Neutrophil (primary cell): Measurements from ENCODE around the gene CXorf38.
"Not testable (repeated sequence)": the region's sequence is repeated elsewhere in the genome, so short reads cannot be mapped to it uniquely, and the experiment has no call there.

Experiments used
- H3K27ac ChIP-seq: fragments of 200-600 bp; sonication (generic); 2 replicates; pipeline ENCODE4 v1.5.1; 2016; ENCODE audit warnings: mild to moderate bottlenecking, moderate library complexity
- H3K27me3 ChIP-seq: fragments of 200-600 bp; sonication (generic); 2 replicates; pipeline ENCODE4 v1.6.0; 2016; ENCODE audit warnings: mild to moderate bottlenecking
- H3K36me3 ChIP-seq: fragments of 200-600 bp; sonication (generic); 2 replicates; pipeline ENCODE4 v1.5.1; 2017
- H3K4me1 ChIP-seq, 2 experiments: fragments of 200-600 bp in 1 of 2; sonication (generic) in 1 of 2; 1 replicate in 1 of 2; 2 replicates in 1 of 2; pipeline versions ENCODE4 v1.5.1 to v1.6.1; 2013 to 2016; ENCODE audit warnings: low read depth in 1 of 2, low read length in 1 of 2, mild to moderate bottlenecking in 1 of 2, moderate library complexity in 1 of 2; ENCODE audit not compliant: control insufficient read depth in 1 of 2, insufficient read depth in 1 of 2
- H3K4me3 ChIP-seq, 2 experiments: fragments of 200-600 bp in 1 of 2; sonication (generic) in 1 of 2; 1 replicate in 1 of 2; 2 replicates in 1 of 2; pipeline ENCODE4 v1.5.1; 2013 to 2016; ENCODE audit warnings: low read depth in 1 of 2, low read length in 1 of 2, mild to moderate bottlenecking in 1 of 2, moderate library complexity in 1 of 2
- H3K9me3 ChIP-seq: fragments of 200-600 bp; sonication (generic); 2 replicates; pipeline ENCODE4 v1.5.1; 2016
- CTCF ChIP-seq: fragments of 200-600 bp; sonication (generic); IDR thresholded peaks from 2 replicates; pipeline ENCODE4 v1.5.1; 2016; ENCODE audit warnings: antibody characterized with exemption

Gene CXorf38

DNA sequence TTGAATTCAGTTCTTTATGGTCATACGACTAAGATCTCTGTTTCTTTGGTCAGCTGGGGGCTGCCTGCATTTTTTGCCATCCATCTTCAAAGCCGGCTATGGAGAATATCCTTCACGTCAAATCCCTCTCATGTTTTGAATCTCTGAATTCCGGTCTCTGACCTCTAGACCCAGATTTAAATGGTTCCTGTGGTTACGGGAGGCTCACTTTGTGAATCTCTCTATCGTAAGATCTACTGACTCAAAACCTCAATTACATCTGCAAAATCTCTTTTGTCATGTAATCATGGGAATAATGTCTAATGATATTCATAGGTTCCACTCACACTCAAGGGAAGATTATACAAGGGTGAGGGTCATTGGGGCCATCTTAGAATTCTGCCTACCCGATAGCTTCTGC is 29.8 kb downstream of the CXorf38 start:
- H3K36me3 ChIP-seq: no peaks in the 10 kb centered on the region
- H3K4me1 ChIP-seq: no peaks in the 10 kb centered on the region
- H3K27ac ChIP-seq: no peak overlapping the region
- TF ChIP-seq CTCF: no peak
- no peaks in the 10 kb centered on the region for H3K27me3 ChIP-seq
- no peak overlapping the region for H3K4me3 ChIP-seq
- H3K9me3 ChIP-seq: no peaks in the 10 kb centered on the region

GRCh38 chrX:40615976-40616375 is 31.4 kb downstream of the CXorf38 start:
- H3K27ac ChIP-seq: no peak overlapping the region
- no peak overlapping the region for H3K4me3 ChIP-seq
- no peaks in the 10 kb centered on the region for H3K4me1 ChIP-seq
- no peaks in the 10 kb centered on the region for H3K27me3 ChIP-seq
- H3K9me3 ChIP-seq: no peaks in the 10 kb centered on the region
- TF ChIP-seq CTCF: no peak
- H3K36me3 ChIP-seq: no peaks in the 10 kb centered on the region

GRCh38 chrX:40612511-40612910 is 34.9 kb downstream of the CXorf38 start:
- TF ChIP-seq CTCF: no peak
- H3K4me1 ChIP-seq: no peaks in the 10 kb centered on the region
- no peaks in the 10 kb centered on the region for H3K9me3 ChIP-seq
- H3K27me3 ChIP-seq: no peaks in the 10 kb centered on the region
- H3K36me3 ChIP-seq: no peaks in the 10 kb centered on the region
- H3K4me3 ChIP-seq: no peak overlapping the region
- no peak overlapping the region for H3K27ac ChIP-seq

DNA sequence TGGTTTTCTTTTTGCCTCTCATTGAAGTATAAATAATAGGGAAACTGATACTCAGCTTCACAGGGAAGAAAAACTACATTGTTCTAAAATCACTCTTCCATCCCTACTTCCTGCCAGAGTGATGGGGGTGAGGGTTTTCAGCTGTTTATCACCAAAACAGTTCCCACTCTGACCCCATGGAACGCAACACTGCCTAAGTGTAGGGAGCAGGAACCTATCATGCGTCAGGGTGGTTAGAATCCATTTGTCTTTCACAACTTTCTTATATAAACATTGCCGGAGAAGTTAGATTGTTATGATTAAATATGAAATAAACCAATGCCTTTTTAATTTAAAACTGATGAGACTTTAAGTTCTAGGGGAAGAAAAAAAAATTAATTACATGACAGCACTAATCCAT is 40.0 kb downstream of the CXorf38 start:
- TF ChIP-seq CTCF: no peak
- H3K4me1 ChIP-seq: no peaks in the 10 kb centered on the region
- peaks cover 17% of the 10 kb centered on the region for H3K36me3 ChIP-seq
- no peak overlapping the region for H3K4me3 ChIP-seq
- H3K27me3 ChIP-seq: no peaks in the 10 kb centered on the region
- no peaks in the 10 kb centered on the region for H3K9me3 ChIP-seq
- H3K27ac ChIP-seq: no peak overlapping the region

- Histone ChIP-seq H3K4me1 (no peaks in the 10 kb centered on the region), H3K27ac (no peak overlapping the region), H3K36me3 (peaks cover 50% of the 10 kb centered on the region), H3K9me3 (no peaks in the 10 kb centered on the region), H3K27me3 (no peaks in the 10 kb centered on the region), H3K4me3 (no peak overlapping the region)
- TF ChIP-seq CTCF: no peak
Observed at GRCh38 chrX:40603446-40603845, 43.9 kb downstream of the CXorf38 start.

DNA sequence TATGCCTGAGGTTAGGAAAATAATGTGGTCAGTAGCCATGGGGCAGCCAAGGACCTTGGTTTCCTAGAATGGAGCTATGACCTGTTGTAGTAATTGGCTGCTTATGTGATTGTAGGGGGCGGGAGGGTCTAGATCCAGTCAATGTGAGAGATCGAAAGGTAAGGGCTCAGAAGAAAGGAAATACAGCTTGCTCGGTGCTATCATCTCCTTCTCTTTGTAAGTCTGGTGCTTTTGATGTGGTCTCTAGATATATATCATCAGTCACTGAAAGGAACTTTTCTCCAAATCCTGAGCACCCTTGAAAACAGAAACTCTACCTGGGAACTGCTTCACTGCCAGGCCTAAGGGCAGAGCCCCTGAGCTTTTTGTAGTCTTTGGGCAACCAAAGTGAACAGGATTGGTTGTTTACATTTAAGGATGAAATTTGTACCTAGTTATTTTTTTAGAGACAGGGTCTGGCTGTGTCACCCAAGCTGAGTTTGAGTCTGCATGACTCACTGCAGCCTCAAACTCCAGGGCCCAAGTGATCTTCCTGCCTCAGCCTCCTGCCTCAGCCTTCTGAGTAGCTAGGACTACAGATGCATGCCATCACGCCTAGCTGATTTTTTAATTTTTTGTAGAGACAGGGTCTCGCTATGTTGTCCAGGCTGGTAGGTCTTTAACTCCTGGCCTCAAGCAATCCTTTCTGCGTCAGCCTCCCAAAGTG is 57.6 kb downstream of the CXorf38 start:
- H3K4me3 ChIP-seq, H3K27me3 ChIP-seq, H3K4me1 ChIP-seq, H3K27ac ChIP-seq, H3K9me3 ChIP-seq: not testable (repeated sequence)
- peaks cover 35% of the 10 kb centered on the region for H3K36me3 ChIP-seq

- H3K36me3 ChIP-seq: peaks cover 24% of the 10 kb centered on the region
- H3K9me3 ChIP-seq, H3K27ac ChIP-seq, H3K4me3 ChIP-seq, H3K4me1 ChIP-seq, H3K27me3 ChIP-seq: not testable (repeated sequence)
Observed at GRCh38 chrX:40587623-40588022, 59.7 kb downstream of the CXorf38 start.
